Measurements from ENCODE around the gene MT4. TPM values are rescaled to one million over a fixed set of nuclear protein-coding genes. Genes with fewer than 3 reads are reported as not detected.

Gene MT4
- total and polyA plus RNA-seq, 2 donors (not counting 3 experiments of a cell fraction or from before 2014, with no cell fraction given): not detected

- Histone ChIP-seq H3K27me3 (ENCODE audit: control insufficient read depth in 2 of 2, insufficient read depth in 2 of 2, low read length in 2 of 2) (no peaks in the 10 kb centered on the region), H3K9me1 (replicated peaks; ENCODE audit: control insufficient read depth, extremely low read depth, insufficient read depth, low read length) (no peaks in the 10 kb centered on the region), H3K4me1 (ENCODE audit: control insufficient read depth, extremely low read depth, insufficient read depth, low read length) (peaks cover 68% of the 10 kb centered on the region), H3K79me2 (ENCODE audit: control insufficient read depth, insufficient read depth, low read length) (peaks cover 28% of the 10 kb centered on the region), H3K27ac (ENCODE audit: insufficient read depth, low read depth, low read length) (peak overlapping the region; percentile 99), H4K20me1 (replicated peaks; ENCODE audit: control insufficient read depth, extremely low read depth, insufficient read depth, low read length) (no peaks in the 10 kb centered on the region), H2AFZ (ENCODE audit: low read depth, low read length) (no peak overlapping the region), H3K9me3 (replicated peaks; ENCODE audit: control insufficient read depth, insufficient read depth, low read length) (no peaks in the 10 kb centered on the region), H3K36me3 (ENCODE audit: control insufficient read depth in 2 of 2, extremely low read depth in 1 of 2, insufficient read depth in 2 of 2, low read length in 2 of 2) (no peaks in the 10 kb centered on the region), H3K4me3 (replicated peaks in 1 of 3; ENCODE audit: insufficient read depth in 1 of 3, low read depth in 1 of 3, low read length in 3 of 3) (peak overlapping the region; percentile 50 to 93 (median 83)), H3K4me2 (ENCODE audit: insufficient read depth, low read length) (peak overlapping the region; percentile 81), H3K9ac (replicated peaks; ENCODE audit: extremely low read depth, insufficient read depth, low read length) (peak overlapping the region; percentile 95)
- POLR2A ChIA-PET: interaction anchor here (1.1 to 4.5 kb wide), 2 partner anchors 9 to 17 kb away, joined by 8 to 51 read pairs; partner anchors contain the start of gene MT1E
- no peak for FAIRE-seq
- TF ChIP-seq EZH2 (IDR thresholded peaks at IDR 0.05; ENCODE audit: borderline replicate concordance, low read depth, low read length, severe bottlenecking) (no peak), MYC (IDR thresholded peaks at IDR 0.05; ENCODE audit: low read depth, low read length) (no peak), JUN (IDR thresholded peaks at IDR 0.05; ENCODE audit: borderline replicate concordance, insufficient read depth, insufficient read length, low read depth) (no peak), GATA2 (IDR thresholded peaks at IDR 0.05; ENCODE audit: insufficient read depth, insufficient read length, low read depth, low read length) (peak; percentile 33)
- dilution Hi-C loops (cut with MboI; ENCODE audit: extremely low pct_ligation_motif_present, low sequenced_read_pairs): no loop called here
- DNase-seq (ENCODE audit: low read depth, low spot score): no peak
- CTCF ChIA-PET: interaction anchor here (0.6 to 1.5 kb wide), 7 partner anchors 8 to 93 kb away, joined by 3 to 8 read pairs (median 3); no protein-coding TSS in a partner anchor
- intact Hi-C loops (cut with micrococcal nuclease): no loop called here
- TSS peak; percentile 96 for BruUV-seq (replicated peaks)
Observed at GRCh38 chr16:56608876-56609462, 44.1 kb downstream of the MT4 start.

GRCh38 chr16:56609463-56609921 lies 44.6 kb downstream of the MT4 start:
- H3K4me3 ChIP-seq (replicated peaks in 1 of 3; ENCODE audit: insufficient read depth in 1 of 3, low read depth in 1 of 3, low read length in 3 of 3): peak overlapping the region; percentile 50 to 93 (median 83)

More at GRCh38 chr16:56609463-56609921, 44.6 kb downstream of the MT4 start:
- dilution Hi-C loops (cut with MboI; ENCODE audit: extremely low pct_ligation_motif_present, low sequenced_read_pairs) (no loop called here), intact Hi-C loops (cut with micrococcal nuclease) (no loop called here)
- TF ChIP-seq POLR2AphosphoS5 (IDR thresholded peaks at IDR 0.05; ENCODE audit: insufficient read depth, low read depth, low read length) (peak; percentile 55), FOS (IDR thresholded peaks at IDR 0.05; ENCODE audit: borderline replicate concordance, insufficient read depth, low read length) (no peak), MAX (IDR thresholded peaks at IDR 0.05; ENCODE audit: insufficient read depth, insufficient read length) (no peak), EZH2 (IDR thresholded peaks at IDR 0.05; ENCODE audit: borderline replicate concordance, low read depth, low read length, severe bottlenecking) (no peak), POLR2A (IDR thresholded peaks at IDR 0.05; ENCODE audit: low read depth, low read length) (peak; percentile 72)
- Histone ChIP-seq H3K79me2 (ENCODE audit: control insufficient read depth, insufficient read depth, low read length) (peaks cover 28% of the 10 kb centered on the region), H3K36me3 (ENCODE audit: control insufficient read depth in 2 of 2, extremely low read depth in 1 of 2, insufficient read depth in 2 of 2, low read length in 2 of 2) (no peaks in the 10 kb centered on the region), H3K27me3 (ENCODE audit: control insufficient read depth in 2 of 2, insufficient read depth in 2 of 2, low read length in 2 of 2) (no peaks in the 10 kb centered on the region), H3K4me2 (ENCODE audit: insufficient read depth, low read length) (peak overlapping the region; percentile 81), H3K4me1 (ENCODE audit: control insufficient read depth, extremely low read depth, insufficient read depth, low read length) (peaks cover 73% of the 10 kb centered on the region), H3K27ac (ENCODE audit: insufficient read depth, low read depth, low read length) (peak overlapping the region; percentile 99), H2AFZ (ENCODE audit: low read depth, low read length) (no peak overlapping the region), H4K20me1 (replicated peaks; ENCODE audit: control insufficient read depth, extremely low read depth, insufficient read depth, low read length) (no peaks in the 10 kb centered on the region), H3K9me3 (replicated peaks; ENCODE audit: control insufficient read depth, insufficient read depth, low read length) (no peaks in the 10 kb centered on the region), H3K9ac (replicated peaks; ENCODE audit: extremely low read depth, insufficient read depth, low read length) (peak overlapping the region; percentile 95), H3K9me1 (replicated peaks; ENCODE audit: control insufficient read depth, extremely low read depth, insufficient read depth, low read length) (no peaks in the 10 kb centered on the region)
- FAIRE-seq (no peak), DNase-seq (ENCODE audit: low read depth, low spot score) (peak; percentile 82)
- ChIA-PET POLR2A (interaction anchor here (4.5 kb wide), 1 partner anchor 17 kb away, joined by 51 read pairs; the partner anchor contains the start of gene MT1E), CTCF (interaction anchor here (0.6 to 1.5 kb wide), 7 partner anchors 9 to 92 kb away, joined by 3 to 8 read pairs (median 3); no protein-coding TSS in a partner anchor)
- TSS peak; percentile 1 for BruUV-seq (replicated peaks)

Data from endothelial cell of umbilical vein (primary cell).